Sigmoid colon (tissue), 7 donors: ENCODE measurements around the gene METTL22. TPM values are rescaled to one million over a fixed set of nuclear protein-coding genes. Genes with fewer than 3 reads are reported as not detected.

ENCODE experiments used
- DNase-seq: peaks from one replicate; pipeline ENCODE4 v3.0.0-alpha.2; 2019
- H3K27ac ChIP-seq, 4 donors: fragments of 200-600 bp; sonication (generic); one replicate each; pipeline ENCODE4 v1.5.1; 2016 to 2019; ENCODE audit warnings: mild to moderate bottlenecking in 1 of 4
- H3K27me3 ChIP-seq, 3 donors: fragments of 200-600 bp; sonication (generic); one replicate each; pipeline ENCODE4 v1.5.1; 2019; ENCODE audit warnings: mild to moderate bottlenecking in 1 of 3
- H3K36me3 ChIP-seq, 4 donors: fragments of 200-600 bp; sonication (generic); one replicate each; pipeline ENCODE4 v1.5.1; 2016 to 2019
- H3K4me1 ChIP-seq, 4 donors: fragments of 200-600 bp; sonication (generic); one replicate each; pipeline ENCODE4 v1.5.1; 2017 to 2019
- H3K4me3 ChIP-seq, 4 donors: fragments of 200-600 bp; sonication (generic); one replicate each; pipeline ENCODE4 v1.5.1; 2017 to 2019; ENCODE audit warnings: mild to moderate bottlenecking in 2 of 4, moderate library complexity in 1 of 4
- H3K9me3 ChIP-seq, 4 donors: fragments of 200-600 bp in 3 of 4; sonication (generic) in 3 of 4; one replicate each; pipeline versions ENCODE4 v1.5.1 to v1.6.1; 2013 to 2019
- EP300 ChIP-seq, 4 donors: sonication (generic); formaldehyde crosslinking; IDR thresholded peaks; one replicate each; pipeline ENCODE4 v1.6.1; 2017; ENCODE audit warnings: antibody characterized with exemption in 4 of 4
- POLR2A ChIP-seq, 2 donors: fragments of 450-650 bp; IDR thresholded peaks; one replicate each; pipeline ENCODE4 v1.6.1; 2016; ENCODE audit warnings: antibody characterized with exemption in 2 of 2, mild to moderate bottlenecking in 2 of 2, moderate library complexity in 2 of 2
- POLR2AphosphoS5 ChIP-seq, 4 donors: sonication (generic); formaldehyde crosslinking; IDR thresholded peaks; one replicate each; pipeline ENCODE4 v1.6.1; 2017; ENCODE audit warnings: antibody characterized with exemption in 4 of 4
- WGBS, 2 donors: extraction: QIAGEN DNeasy Blood & Tissue Kit; methylation state at CpG; one replicate each; pipeline ENCODE4 v1.1.7; 2013; 5-methylcytosine and 5-hydroxymethylcytosine counted together
- intact Hi-C: fragments of 100-400 bp; cut with DNase I; formaldehyde crosslinking; loops from one replicate; pipeline ENCODE4 v1.15.1; 2023
- polyA plus RNA-seq, 3 donors: library from polyadenylated mRNA; stranded (reverse); fragments of 200-250 nt; gene quantifications; one replicate each; pipeline ENCODE4 v1.2.3, GENCODE V29; 2013
- total RNA-seq, 4 donors: library from RNA; depleted of rRNA; stranded (reverse); fragments of >200 nt; gene quantifications; one replicate each; pipeline ENCODE4 v1.1.0, GENCODE V29; 2016
- TF ChIP-seq, protein P1 (sequence below), 4 experiments: fragments of 450-650 bp in 3 of 4; fragments of 200-600 bp in 1 of 4; IDR thresholded peaks; one replicate each; pipeline ENCODE4 v1.5.1; 2016 to 2019; ENCODE audit warnings: antibody characterized with exemption in 4 of 4, mild to moderate bottlenecking in 3 of 4, moderate library complexity in 2 of 4
- donor health status: healthy with polysubstance abuse.
- donor health status: Bipolar disorder and iron deficiency.
- donor health status: healthy.

Gene METTL22
- total and polyA plus RNA-seq, 7 donors = 8.6 to 55.1 (median 25.3) TPM

DNA sequence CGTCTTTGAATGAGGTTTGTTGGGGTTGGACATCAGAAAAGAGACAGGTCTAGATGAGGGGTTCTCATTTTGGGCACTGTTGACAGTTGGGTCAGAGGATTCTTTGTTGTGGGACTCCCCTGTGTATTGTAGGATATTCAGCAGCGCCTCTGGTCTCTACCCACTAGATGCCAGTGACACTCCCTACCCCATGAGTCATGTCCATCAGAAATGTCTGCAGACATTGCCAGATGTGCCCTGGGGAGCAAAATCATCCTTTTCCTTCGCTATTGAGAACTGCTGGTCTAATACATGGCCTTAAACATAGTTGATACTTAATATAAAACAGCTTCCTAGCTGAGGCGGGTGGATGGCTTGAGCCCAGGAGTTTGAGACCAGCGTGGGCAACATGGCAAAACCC, 56.0 kb downstream of the METTL22 start:
- H3K4me3 ChIP-seq = no peak overlapping the region
- WGBS, 2 donors = 91% methylated on average over 5 of the region's 5 CpGs
- H3K27ac ChIP-seq = no peak overlapping the region
- DNase-seq = no peak
- H3K4me1 ChIP-seq = peaks cover 0 to 14% (median 11%) of the 10 kb centered on the region in 4 donors
- no peaks in the 10 kb centered on the region for H3K27me3 ChIP-seq
- no peaks in the 10 kb centered on the region for H3K36me3 ChIP-seq
- no peaks in the 10 kb centered on the region for H3K9me3 ChIP-seq
- intact Hi-C loops = no loop called here
- no peak for TF ChIP-seq POLR2AphosphoS5 (IDR thresholded peaks at IDR 0.05)
- TF ChIP-seq POLR2A (IDR thresholded peaks at IDR 0.05) = no peak
- no peak for TF ChIP-seq EP300 (IDR thresholded peaks at IDR 0.05)
- TF ChIP-seq, protein P1, sequence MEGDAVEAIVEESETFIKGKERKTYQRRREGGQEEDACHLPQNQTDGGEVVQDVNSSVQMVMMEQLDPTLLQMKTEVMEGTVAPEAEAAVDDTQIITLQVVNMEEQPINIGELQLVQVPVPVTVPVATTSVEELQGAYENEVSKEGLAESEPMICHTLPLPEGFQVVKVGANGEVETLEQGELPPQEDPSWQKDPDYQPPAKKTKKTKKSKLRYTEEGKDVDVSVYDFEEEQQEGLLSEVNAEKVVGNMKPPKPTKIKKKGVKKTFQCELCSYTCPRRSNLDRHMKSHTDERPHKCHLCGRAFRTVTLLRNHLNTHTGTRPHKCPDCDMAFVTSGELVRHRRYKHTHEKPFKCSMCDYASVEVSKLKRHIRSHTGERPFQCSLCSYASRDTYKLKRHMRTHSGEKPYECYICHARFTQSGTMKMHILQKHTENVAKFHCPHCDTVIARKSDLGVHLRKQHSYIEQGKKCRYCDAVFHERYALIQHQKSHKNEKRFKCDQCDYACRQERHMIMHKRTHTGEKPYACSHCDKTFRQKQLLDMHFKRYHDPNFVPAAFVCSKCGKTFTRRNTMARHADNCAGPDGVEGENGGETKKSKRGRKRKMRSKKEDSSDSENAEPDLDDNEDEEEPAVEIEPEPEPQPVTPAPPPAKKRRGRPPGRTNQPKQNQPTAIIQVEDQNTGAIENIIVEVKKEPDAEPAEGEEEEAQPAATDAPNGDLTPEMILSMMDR (IDR thresholded peaks at IDR 0.05) = no peak

DNA sequence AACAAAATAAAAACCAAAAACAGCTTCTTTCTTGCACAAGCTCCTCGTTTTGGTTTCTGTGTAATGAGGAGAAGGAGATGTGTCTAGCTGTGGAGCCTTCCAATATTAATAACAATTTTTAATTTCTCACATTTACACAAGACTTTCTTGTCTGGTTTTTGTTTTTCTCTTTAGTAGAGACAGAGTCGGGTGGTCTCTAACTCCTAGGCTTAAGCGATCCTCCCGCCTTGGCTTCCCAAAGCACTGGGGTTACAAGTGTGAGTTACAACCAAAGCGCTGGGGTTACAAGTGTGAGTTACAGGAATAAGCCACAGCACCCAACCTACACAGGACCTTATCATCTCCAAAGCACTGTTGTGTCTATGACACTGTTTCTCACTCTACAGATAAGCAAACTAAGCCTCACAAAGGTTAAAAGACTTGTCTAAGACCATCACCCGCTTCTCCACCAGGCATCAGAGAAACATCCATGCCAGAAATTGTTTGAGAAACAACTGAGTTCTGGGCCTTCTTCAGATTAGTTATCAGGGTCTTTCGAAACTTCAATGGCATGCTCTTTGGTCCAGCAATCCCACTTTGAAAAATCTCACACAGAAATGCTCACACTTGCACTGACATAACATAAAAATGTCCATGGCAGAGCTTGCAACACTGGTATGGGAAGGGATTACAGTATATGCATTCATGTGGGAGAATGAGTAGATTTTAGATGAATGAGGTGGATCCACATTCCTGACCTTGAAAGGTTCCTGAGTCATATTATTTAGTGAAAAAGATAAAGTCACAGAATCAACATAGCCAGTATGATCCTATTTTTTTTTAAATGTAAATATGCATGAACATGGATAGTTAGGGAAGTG, 56.8 kb downstream of the METTL22 start:
- TF ChIP-seq POLR2AphosphoS5 (IDR thresholded peaks at IDR 0.05) = no peak
- TF ChIP-seq, protein P1 (IDR thresholded peaks at IDR 0.05) = no peak
- no peak for TF ChIP-seq POLR2A (IDR thresholded peaks at IDR 0.05)
- TF ChIP-seq EP300 (IDR thresholded peaks at IDR 0.05) = no peak
- 93 to 96% methylated on average over 7 of the region's 7 CpGs for WGBS, 2 donors
- intact Hi-C loops = no loop called here
- DNase-seq = no peak
- no peak overlapping the region for H3K27ac ChIP-seq
- no peaks in the 10 kb centered on the region for H3K9me3 ChIP-seq
- H3K36me3 ChIP-seq = no peaks in the 10 kb centered on the region
- H3K27me3 ChIP-seq = no peaks in the 10 kb centered on the region
- peaks cover 0 to 14% (median 11%) of the 10 kb centered on the region in 4 donors for H3K4me1 ChIP-seq
- H3K4me3 ChIP-seq = no peak overlapping the region

GRCh38 chr16:8679151-8679550, 57.7 kb downstream of the METTL22 start:
- H3K36me3 ChIP-seq = no peaks in the 10 kb centered on the region
- intact Hi-C loops = no loop called here
- TF ChIP-seq POLR2AphosphoS5 (IDR thresholded peaks at IDR 0.05) = no peak
- no peak for TF ChIP-seq POLR2A (IDR thresholded peaks at IDR 0.05)
- no peak for TF ChIP-seq EP300 (IDR thresholded peaks at IDR 0.05)
- TF ChIP-seq, protein P1 (IDR thresholded peaks at IDR 0.05) = no peak

DNA sequence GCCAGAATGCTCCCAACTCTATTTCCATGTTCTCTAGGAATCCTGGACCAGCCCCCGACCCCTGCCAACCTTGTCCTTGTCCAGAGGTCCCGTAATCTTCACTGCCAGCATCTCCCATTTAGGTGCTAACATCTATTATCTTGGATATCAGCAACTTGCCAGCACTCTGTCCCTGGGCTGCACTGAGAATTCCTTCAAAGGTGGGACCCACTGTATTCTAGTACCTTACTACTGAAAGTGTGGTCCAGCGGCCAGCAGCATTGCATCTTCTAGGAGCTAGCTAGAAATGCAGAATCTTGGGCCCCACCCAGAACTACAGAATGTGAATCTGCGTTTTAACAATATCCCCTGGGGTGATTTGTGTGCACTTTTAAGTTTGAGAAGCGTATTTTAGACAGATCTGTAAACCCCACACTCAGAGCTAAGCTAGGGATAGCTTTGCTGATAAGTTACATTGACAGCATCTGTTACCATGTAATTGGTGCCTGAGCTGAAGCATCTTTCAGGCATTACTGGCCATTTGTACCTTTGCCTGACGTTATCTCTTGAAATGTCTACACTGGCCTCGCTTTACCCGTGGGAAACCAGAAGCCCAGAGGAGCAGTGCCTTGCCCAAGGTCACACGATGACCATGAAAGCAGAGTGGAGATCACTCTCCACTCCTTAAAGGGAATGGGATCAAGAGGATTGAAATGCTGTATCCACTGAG, 61.2 kb downstream of the METTL22 start:
- Histone ChIP-seq H3K27me3 (no peaks in the 10 kb centered on the region), H3K4me3 (no peak overlapping the region), H3K4me1 (peaks cover 0 to 4% (median 0%) of the 10 kb centered on the region in 4 donors), H3K9me3 (no peaks in the 10 kb centered on the region), H3K27ac (no peak overlapping the region), H3K36me3 (no peaks in the 10 kb centered on the region)
- TF ChIP-seq POLR2A (IDR thresholded peaks at IDR 0.05) = no peak
- no peak for DNase-seq
- intact Hi-C loops = no loop called here
- WGBS, 2 donors = 82 to 86% methylated on average over 9 of the region's 9 CpGs

More at GRCh38 chr16:8679151-8679550, 57.7 kb downstream of the METTL22 start:
- Histone ChIP-seq H3K4me1 (peaks cover 0 to 8% (median 7%) of the 10 kb centered on the region in 4 donors), H3K27me3 (no peaks in the 10 kb centered on the region), H3K27ac (no peak overlapping the region), H3K4me3 (no peak overlapping the region), H3K9me3 (no peaks in the 10 kb centered on the region)
- WGBS, 2 donors = 92 to 94% methylated on average over 2 of the region's 2 CpGs
- no peak for DNase-seq

GRCh38 chr16:8683640-8684039, 62.1 kb downstream of the METTL22 start:
- Histone ChIP-seq H3K4me1 (peaks cover 0 to 4% (median 0%) of the 10 kb centered on the region in 4 donors), H3K27me3 (no peaks in the 10 kb centered on the region), H3K4me3 (no peak overlapping the region), H3K27ac (no peak overlapping the region), H3K9me3 (no peaks in the 10 kb centered on the region), H3K36me3 (no peaks in the 10 kb centered on the region)
- WGBS, 2 donors = 71 to 72% methylated on average over 4 of the region's 4 CpGs
- no peak for DNase-seq
- TF ChIP-seq POLR2AphosphoS5 (IDR thresholded peaks at IDR 0.05) (no peak), POLR2A (IDR thresholded peaks at IDR 0.05) (no peak)
- TF ChIP-seq, protein P1 (IDR thresholded peaks at IDR 0.05) = no peak
- intact Hi-C loops = no loop called here
